ENCODE data around the gene VDAC1.

The VDAC1 gene

DNA sequence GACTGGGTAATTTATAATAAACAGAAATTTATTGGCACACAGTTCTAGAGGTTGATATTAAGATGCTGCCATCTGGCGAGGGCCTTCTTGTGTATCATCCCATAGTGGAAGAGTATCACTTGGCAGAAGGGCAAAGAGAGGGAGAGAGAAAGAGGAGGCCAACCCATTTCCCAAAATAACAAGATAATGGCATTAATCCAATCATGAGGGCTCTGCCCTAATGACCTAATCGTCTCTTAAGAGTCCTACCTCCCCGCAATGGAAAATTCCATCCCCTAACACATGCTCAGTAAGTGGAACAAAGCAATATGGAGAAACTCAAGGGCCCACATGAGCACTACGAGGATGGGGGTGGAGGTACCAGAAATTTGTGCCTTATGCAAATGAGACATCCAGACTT is 17.6 kb upstream of the VDAC1 start:
- no peak for DNase-seq

DNA sequence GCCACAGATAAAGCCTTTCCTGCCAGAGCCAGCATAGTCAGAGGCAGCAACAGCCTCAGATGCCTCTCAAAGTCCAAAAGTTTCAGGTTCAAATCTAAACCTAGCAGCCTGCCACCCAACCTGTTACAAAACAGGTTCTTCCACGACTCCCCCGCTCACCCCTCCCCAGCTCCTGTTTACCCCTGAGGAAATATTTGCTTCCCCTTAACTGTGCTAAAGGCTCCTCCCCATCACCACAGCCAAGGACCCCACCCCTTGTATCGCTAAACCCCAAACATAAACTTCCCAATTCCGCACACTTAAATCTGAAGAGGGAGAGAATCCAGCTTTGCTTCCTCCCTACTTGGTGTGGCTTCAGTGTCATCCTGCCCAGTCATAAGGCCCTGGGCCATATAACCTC is 15.4 kb upstream of the VDAC1 start:
- DNase-seq = no peak

DNA sequence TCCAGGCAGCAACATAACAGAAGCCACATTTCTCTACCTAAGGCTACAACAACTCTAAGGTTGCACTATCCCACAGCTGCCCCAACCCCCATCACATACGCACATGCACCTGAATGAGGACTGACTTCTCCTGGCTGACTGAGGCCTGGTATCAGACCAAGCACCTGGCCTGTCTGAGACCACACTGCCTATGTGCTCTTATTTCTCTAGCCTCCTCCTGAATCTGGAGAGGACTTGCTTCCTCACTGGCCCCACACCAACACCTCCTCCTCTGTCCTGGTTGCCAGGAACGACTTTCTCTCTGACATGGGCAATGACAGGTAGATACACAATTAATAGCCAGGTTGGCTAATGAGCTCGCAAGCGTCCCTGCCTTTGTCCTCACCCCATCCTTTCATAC is 14.9 kb upstream of the VDAC1 start:
- no peak for DNase-seq

DNA sequence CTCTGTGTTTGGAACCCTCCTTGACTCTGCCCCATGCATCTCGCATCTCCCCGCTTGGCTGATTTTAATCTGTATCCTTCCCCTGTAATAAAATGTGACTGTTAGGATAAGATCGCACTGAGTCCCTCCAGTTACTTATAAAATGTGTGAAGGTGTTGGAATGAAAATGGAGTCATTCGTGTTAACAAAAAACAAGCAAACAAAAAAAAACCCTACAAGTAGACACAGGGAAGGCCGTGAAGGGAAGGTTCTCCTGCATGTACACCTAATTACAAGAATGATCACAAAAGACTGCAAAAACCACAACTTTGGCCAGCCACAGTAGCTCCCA is 14.2 kb upstream of the VDAC1 start:
- no peak for DNase-seq

DNA sequence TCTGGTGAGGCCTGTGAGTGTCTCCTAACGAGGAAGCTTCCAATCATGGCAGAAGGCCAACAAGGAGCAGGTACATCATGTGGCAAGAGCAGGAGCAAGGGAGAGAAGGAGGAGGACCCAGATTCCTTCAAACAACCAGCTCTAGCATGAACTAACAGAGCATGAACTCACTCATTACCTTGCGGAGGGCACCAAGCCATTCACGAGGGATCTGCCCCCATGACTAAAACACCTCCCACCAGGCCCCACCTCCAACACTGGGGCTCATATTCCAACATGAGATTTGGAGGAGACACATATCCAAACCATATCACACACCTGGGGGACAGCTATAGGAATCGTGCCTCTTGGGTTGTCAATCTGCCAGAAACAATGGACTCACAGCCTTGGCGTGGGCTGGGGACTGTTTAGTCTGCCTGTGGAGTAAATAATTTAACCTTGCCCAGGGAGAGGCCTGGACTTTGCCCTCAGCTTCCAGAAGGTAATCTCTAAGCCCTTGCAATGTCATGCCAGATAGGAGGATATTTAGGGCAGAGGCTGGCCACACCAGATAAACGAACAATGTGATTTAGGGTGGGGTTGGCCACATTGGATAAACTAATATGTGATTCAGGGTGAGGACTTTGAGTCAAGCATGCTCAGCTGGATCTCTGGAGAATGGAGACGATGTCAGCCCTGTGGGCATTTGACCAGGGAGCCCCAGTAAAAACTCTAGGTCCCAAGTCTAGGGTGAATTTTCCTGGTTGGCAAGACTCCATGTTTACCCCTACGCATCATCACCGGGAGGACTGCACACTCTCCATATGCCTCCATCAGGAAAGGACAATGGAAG is 13.6 kb upstream of the VDAC1 start:
- no peak for DNase-seq

DNA sequence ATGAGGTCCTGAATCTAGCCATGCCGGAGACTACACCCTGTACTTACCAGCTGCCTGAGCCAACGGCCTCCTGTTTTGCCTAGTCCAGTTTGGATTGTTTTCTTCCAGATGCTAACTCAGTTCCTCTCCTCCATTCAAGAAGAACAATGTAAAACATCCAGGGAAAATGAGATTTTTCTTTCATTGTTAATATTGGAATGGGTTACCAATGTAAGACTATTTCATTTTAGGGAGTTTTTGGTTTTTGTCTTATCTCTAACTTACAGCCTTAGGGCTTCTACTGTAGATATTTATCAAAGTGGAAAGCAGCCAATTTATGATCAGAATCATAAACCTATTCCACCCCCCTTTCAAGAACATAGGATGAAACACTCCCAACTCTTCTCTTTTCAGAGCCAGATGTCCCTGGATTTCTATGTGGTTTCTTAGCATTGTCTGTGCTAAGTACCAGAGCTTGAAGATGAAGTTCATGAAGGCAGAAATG is 3.5 kb upstream of the VDAC1 start:
- no peak for DNase-seq

DNA sequence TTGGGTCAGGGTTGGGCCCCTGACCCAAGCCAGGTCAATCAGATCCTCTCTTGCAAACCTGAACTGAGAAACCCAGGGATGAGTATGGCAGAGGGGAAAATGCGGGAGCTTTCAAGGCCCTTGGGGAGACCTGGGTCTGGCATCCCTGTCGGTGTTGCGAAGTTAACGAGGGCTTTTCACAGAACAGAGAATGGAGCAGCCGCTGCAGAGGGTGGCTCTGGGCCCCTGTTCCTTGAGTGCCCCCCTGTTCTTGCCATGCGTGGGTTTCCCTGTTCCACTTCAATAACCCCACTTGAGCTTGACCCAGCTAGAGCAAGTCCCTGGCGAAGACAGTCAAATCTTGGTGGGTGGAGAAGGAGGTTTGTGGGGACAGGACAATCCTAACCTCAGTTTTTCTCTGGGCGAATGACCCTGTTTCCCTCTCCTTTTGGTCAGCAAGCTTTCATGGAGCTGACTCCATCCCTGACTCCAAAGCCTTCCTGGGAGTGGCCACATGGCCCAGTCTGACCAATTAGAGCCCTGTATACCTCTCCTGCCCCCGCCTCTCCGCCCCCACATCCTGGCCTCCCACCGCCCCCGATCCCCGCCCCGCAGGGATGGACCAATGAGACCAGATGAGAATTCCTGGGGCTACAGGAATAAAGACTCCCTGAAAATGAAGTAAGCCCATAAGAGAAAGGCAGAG is 2.9 kb upstream of the VDAC1 start:
- DNase-seq = no peak

DNA sequence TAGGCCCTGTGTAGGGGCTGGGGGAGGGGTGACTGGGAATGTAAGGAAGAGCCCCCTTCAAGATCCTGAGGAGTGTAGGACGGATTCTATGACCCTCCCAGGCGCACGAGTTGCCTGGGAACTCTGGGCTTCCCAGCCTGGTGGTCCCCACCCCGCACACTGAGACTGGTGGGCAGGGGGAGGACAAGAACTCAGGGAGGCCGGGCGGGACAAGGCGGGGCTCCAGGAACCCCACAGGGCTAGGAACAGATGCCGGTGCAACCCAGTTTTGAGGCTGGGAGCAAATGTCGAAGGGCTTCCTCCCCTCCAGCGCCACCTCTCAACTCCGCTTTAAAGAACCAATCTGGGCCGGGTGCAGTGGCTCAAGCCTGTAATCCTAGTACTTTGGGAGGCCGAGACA is 1.3 kb upstream of the VDAC1 start:
- no peak for DNase-seq

DNA sequence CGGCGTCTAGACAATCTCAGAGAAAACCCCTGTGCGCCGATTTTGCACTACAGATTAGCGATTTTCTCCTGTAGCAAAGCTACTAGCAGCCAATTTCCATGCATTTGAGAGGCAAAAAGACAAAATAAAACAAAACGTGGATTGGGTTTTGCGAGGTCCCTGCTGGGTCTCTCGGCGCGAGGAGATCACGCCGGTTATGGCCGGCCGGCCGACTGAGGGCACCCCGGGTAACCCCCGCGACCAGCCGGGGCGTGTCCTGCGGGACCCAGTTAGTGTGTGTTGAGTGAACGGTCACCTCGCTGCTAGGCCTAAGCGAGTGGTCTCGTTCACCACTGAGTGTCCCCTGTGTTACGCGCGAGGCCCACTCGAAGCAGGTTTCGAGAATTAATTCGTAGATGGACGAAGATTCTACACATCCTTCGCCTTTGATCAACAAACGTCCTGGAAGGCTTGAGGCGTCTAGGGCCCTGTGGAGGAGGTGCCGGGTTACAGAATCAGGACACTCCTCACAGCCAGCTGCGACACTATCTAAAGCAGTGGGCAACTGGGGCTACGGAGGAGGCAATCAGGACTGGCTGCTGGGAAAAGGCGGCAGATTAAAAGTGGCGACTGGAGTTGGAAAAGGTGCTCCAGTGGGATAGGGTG is 764 bp upstream of the VDAC1 start:
- DNase-seq = no peak

DNA sequence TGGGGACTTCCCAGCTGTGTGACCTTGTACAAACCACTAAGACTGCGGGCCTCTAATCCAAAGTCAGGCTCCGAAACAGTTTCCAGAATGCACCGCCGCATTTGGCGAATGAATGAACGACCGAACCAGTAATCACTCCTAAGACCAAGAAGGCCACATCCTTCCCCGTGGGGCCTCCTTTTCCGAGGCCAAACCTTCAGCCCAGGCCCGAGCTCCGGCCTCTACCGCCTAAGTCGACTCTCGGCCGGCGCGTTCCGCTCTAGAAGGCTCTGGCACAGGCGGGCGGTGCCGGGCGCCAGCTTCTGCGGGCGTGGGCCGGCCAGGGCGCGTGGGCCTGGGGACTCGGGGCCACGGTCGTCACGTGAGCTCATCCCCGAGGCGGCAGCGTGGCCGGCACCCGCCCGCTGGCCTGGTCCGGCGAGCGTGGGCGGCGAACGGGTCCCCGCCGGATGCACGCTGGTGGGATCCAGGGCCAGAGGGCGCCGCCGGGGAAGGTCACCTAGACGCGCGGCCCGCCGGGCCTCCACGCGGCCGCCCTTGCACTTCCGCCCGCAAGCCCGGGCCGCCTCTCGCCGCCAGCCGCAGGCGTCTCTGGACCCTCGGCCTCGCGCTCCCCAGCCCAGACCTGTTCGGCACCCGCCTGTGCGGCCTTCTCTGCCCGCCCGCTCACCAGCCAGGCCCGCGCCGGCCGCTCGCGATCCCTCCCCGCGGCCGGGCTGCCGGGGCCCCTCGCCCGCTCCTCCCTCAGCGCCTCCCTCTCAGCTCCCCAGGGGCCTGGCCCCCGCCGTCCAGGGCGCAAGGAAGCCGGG is 754 bp downstream of the VDAC1 start:
- peak; percentile 38 to 53 for DNase-seq

DNA sequence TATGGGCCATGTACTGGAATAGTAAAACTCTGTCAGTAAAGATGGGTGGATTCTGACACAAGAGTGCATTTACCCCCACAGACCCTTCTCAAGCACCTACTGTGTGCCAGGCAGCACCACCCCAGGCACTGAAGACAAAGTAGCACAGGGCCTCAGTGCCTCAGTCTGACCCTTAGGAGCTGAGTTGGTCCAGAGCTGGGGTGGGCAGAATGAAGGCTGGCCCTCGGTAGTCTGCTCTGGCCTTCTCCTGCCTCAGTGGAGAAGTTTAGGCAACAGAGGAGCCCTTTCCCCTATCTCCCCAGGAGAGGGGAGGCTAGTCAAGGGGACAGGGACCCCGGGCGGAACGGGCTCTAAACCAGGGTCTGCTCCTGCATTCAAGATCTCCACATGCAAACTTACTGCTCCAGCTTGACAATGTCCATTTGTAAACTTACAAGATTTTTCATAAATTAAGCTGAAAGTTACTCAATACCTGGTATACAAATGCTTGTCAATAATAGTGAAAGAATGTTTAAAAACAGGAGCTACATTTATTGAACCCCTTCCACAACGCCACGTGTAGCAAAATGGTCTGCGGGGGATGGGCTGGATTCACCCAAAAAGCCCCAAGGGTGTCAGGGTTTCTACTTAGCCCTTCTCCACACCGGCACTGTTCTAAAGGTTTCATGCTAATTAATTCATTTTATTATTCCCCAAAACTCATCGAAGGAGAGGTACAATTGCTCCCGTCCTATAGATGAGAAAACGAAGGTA is 1.5 kb downstream of the VDAC1 start:
- DNase-seq = no peak

DNA sequence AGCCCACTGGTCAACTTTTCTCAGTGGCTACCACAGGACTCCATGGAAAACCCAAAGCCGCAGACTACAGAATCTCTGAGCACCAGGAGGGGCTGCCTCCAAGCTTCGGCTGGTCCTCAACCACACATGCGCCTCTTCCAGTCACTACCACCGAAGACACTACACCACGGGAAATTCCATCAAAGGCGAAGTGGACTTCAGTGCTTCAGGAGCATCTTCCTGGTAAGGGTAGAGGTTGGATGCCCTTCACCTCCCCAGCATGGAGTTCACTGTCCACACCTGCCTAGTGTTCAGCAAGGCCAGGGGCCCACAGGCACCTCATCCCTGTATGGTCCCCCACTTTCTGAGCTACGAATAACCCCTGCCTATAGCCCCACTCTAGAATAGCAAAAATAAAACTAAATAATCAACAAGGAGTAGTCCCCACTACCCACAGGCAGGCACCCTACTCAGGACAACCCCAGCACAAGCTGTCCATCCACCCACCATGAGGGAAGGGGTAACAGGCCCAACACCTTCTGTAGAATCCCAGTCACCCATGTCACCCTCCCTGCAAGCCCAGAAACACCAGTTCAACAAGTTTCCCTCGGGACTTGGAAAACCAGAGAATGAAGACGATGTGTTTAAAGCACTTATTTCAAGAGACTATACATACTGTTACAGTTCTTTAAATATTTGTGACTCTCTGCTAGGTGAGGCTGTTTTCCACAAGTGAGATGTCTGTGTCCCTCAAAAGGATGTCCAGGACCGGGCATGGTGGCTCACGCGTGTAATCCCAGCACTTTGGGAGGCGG is 2.6 kb downstream of the VDAC1 start:
- no peak for DNase-seq

DNA sequence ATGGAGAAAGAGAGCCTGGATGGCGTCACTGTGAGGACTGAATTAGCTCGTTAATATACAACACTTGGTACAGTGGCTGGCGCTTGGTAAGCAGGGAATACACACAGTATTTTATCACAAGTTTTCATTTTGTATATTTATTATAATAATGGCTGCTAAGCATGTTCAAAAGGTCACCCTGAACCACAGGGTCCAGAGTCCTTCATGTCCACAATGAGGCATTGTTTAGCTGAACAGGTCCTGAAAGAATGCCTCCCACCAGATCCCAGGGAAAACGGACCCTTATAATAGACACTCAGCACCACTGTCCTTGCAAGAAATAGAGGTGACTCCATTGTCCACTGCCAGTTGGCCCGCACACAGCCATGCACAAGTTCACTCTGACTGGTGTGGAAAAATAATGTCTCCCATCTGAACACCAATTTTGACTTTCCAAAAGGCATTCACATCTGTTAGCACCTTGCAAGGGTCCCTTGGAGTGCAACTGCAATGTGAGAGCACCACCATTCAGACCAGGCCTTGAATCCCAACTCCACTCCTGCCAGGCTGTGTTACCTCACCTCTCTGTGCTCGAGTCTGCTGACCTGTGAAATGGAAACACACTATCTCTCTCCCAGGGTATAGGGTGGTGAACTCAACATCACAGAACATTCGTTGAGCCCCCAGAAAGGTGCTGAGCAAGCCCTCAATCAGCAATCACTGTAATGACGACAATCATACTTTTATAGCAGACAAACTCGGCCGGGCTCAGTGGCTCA is 3.9 kb downstream of the VDAC1 start:
- DNase-seq = no peak

DNA sequence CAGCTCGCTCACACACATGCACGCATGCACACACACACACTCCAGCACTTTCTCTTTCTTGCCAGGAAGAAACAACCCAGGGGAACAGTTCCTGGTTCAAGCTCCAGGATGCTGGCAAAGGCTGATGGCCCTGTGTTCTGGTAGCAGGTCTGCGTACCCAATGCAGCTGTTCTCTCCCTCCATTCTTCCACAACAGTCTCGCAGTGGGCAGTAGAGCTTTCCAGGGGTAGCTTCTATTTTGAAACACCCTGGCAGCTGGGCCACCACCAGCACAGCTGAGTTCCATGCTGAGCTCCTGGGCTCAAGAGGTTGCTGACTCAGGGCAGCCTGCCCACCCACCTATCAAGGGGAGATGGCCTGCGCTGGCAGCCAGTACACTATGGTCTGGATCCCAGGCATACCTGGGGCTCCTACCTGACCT is 4.7 kb downstream of the VDAC1 start:
- no peak for DNase-seq

DNA sequence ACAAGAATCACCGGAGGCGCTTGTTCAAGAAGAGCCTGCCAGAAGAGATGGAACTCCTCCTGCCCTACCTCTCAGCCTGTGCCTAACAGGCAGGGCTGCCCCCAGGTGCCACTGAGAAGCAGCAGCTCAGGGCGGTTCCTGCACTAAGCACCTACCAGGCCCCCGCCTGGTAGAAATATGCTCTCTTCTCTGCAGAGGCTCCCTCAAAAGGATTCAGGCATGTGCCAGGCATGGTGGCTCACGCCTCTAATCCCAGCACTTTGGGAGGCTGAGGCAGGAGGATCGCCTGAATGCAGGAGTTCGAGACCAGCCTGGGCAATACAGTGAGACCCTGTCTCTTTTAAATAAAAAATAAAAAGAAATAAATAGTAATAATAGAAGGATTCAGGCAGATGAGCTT is 6.0 kb downstream of the VDAC1 start:
- no peak for DNase-seq

DNA sequence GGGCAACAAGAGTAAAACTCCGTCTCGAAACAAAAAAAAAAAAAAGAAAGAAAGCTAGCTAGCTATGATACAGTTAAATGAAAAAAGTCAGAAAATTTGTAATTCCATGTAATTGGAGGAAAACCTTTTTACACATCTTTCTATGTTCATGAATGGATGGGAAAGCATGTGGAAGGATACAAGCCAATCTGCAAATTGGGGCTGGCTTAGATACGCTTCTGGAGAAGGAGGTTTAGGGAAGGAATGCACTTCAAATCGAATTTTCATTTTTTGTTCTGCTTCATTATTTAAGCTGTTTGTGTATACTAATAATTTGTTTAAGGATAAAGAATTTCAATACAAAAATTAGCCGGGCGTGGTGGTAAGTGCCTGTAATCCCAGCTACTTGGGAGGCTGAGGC is 6.7 kb downstream of the VDAC1 start:
- no peak for DNase-seq

DNA sequence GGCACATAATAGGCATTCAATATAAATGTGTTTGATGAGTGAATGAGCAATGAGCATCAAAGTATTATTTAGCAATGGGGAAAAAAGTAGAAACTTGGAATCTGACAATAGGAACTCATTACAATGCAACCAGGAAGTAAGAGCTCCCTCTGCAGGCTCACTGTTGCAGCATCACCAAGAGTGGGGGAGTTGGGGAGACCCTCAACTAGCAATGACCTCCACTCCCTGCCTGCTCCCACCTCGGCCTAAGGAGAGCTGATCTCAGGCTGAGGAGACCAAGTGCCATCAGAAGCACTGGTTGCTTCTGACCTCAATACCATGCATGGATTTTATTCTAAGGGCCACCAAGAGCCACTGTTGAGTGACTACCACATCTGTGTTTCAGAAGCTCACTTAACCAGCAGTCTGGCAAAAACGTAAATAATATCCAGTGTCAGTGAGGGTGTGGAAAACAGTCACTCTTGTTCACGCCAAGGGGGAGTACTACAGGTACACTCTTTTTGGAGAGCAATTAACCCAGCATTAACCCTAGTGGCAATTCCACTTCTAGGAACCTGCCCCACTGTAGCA is 8.0 kb downstream of the VDAC1 start:
- peak in 1 of 2 donors; percentile 8 for DNase-seq

DNA sequence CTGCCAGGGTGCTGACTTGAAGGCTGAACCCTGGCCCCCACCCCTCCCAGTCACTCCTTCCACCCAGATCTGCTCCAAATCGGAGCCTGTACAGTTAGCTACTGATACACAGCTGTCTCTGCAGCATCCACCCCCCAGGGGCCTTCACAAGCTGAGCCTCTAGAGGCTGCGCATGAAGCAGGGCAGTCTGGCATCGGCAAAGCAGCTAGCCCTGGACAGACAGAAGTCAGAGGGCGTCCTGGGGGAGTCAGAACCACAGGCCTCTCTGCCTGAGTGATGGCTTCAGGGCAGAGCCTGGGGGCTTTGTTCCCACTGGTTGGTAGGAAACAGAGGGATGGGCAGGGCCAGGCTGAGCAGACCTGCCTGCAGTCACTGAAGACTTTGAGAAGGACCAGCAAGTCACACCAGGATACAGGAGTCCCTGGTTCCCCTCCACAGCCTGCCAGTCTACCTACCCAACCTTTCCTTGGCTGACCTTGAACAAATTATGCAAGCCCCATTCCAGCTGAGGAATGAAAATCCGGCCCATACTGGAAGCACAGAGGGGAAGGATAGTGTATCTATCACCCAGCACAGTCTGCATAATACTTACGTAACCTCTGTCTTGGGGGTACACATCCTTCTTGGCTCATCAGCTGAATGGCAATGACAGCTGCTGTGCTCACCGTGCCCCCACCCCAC is 8.8 kb downstream of the VDAC1 start:
- no peak for DNase-seq

DNA sequence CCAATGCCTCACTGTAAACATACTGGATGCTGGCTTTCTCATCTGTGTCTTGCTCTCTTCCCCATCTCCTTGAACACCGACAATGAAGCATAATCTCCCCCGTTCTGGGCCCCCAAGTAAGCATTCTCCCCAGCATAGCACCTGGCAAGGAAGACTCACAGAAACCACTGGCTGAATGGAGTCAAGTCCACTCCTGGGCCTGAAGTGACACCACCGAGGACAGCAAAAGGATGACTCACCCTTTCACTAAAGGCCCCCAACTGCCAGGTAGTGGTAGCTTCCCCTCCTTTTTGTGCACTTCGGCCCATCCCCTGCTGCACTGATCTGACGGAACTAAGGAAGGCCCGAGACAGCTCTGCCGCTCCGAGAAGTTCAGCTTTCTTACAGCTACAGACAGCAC is 9.4 kb downstream of the VDAC1 start:
- DNase-seq = no peak

DNA sequence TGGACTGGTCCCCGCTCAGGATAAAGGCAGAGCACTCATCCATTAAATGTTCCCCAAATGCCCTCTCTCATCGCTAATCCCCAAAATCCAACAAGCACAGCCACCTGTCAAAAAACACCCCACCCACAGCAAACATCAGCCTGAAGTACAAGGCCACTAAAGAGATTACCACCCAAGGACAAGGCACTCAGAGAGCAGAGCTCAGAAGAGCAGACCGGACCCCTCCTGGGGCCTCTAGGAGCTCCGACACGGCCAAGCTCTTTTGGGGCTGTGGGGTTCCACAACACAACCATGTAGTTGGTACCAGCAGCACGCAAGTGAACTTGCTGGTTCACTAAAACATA is 9.8 kb downstream of the VDAC1 start:
- DNase-seq = no peak
